ENCODE measurements around the gene NAGA. TPM values are rescaled to one million over a fixed set of nuclear protein-coding genes. Genes with fewer than 3 reads are reported as not detected.
"Not testable (repeated sequence)": the region's sequence is repeated elsewhere in the genome, so short reads cannot be mapped to it uniquely, and the experiment has no call there.

The NAGA gene
- 10 to 100 TPM in 1 of 2 donors, 1 to 10 TPM in 1; 8.2 to 11.2 TPM for total RNA-seq

GRCh38 chr22:42070517-42071422 is at the start of gene NAGA:
NAGA (minus strand) TSS chr22:42070812; CDS start chr22:42070297, 515 bp downstream.
- ATAC-seq (peak; percentile 97), DNase-seq (peak; percentile 95 to 97 (median 96))
- Histone ChIP-seq H3K27me3 (no peaks in the 10 kb centered on the region), H3K4me1 (peaks cover 37% of the 10 kb centered on the region), H3K27ac (peak within 1 kb of the TSS; percentile 68 to 89 (median 84)), H3K4me3 (peak within 1 kb of the TSS; percentile 9 to 39), H3K9me3 (no peaks in the 10 kb centered on the region), H3K36me3 (replicated peaks in 1 of 2; ENCODE audit: insufficient read depth in 1 of 2, low read depth in 2 of 2) (no peaks in the 10 kb centered on the region)
- TF ChIP-seq CTCF (IDR thresholded peaks at IDR 0.05), result no peak
- peak; percentile 58 to 83 (median 78) for TF ChIP-seq POLR2A (IDR thresholded peaks at IDR 0.05)
- 0% methylated on average over 41 to 55 of the region's 56 CpGs for WGBS, 2 donors
- intact Hi-C loops (cut with DNase I), result no loop called here

GRCh38 chr22:42116848-42117424 is 46.3 kb upstream of the NAGA start:
- no peaks in the 10 kb centered on the region for H3K36me3 ChIP-seq (replicated peaks in 1 of 2; ENCODE audit: insufficient read depth in 1 of 2, low read depth in 2 of 2)
- DNase-seq (peak in 1 of 4 donors; percentile 51), ATAC-seq (no peak)
- 85 to 94% methylated on average over 4 of the region's 4 CpGs for WGBS, 2 donors
- H3K27me3 ChIP-seq, result no peaks in the 10 kb centered on the region
- H3K4me3 ChIP-seq, result no peak overlapping the region
- H3K27ac ChIP-seq, result no peak overlapping the region
- H3K4me1 ChIP-seq, result no peaks in the 10 kb centered on the region
- no peaks in the 10 kb centered on the region for H3K9me3 ChIP-seq
- TF ChIP-seq POLR2A (IDR thresholded peaks at IDR 0.05), result no peak
- no peak for TF ChIP-seq CTCF (IDR thresholded peaks at IDR 0.05)
- intact Hi-C loops (cut with DNase I), result no loop called here

GRCh38 chr22:42115420-42115830 is 44.8 kb upstream of the NAGA start:
- H3K4me3 ChIP-seq; H3K4me1 ChIP-seq; DNase-seq; H3K27ac ChIP-seq; intact Hi-C loops (cut with DNase I); ATAC-seq; H3K36me3 ChIP-seq (replicated peaks in 1 of 2; ENCODE audit: insufficient read depth in 1 of 2, low read depth in 2 of 2); H3K9me3 ChIP-seq; H3K27me3 ChIP-seq: not testable (repeated sequence)
- 56 to 69% methylated on average over 6 of the region's 6 CpGs for WGBS, 2 donors

- DNase-seq (peak; percentile 31 to 64 (median 51)), ATAC-seq (no peak)
- TF ChIP-seq CTCF (IDR thresholded peaks at IDR 0.05) (peak in 6 of 7 experiments; percentile 19 to 51 (median 34)), POLR2A (IDR thresholded peaks at IDR 0.05) (no peak)
- Histone ChIP-seq H3K9me3 (no peaks in the 10 kb centered on the region), H3K4me3 (no peak overlapping the region), H3K36me3 (replicated peaks in 1 of 2; ENCODE audit: insufficient read depth in 1 of 2, low read depth in 2 of 2) (no peaks in the 10 kb centered on the region), H3K27me3 (no peaks in the 10 kb centered on the region), H3K27ac (no peak overlapping the region), H3K4me1 (no peaks in the 10 kb centered on the region)
- 81 to 83% methylated on average over 7 of the region's 7 CpGs for WGBS, 2 donors
- intact Hi-C loops (cut with DNase I), result no loop called here
Measured at GRCh38 chr22:42114721-42115120, 44.1 kb upstream of the NAGA start.

- TF ChIP-seq CTCF (IDR thresholded peaks at IDR 0.05), result peak in 1 of 7 experiments; percentile 25
- ATAC-seq; intact Hi-C loops (cut with DNase I): not testable (repeated sequence)
Measured at GRCh38 chr22:42112793-42113192, 42.2 kb upstream of the NAGA start.

More at GRCh38 chr22:42112793-42113192, 42.2 kb upstream of the NAGA start:
- 17 to 20% methylated on average over 3 to 4 of the region's 4 CpGs for WGBS, 2 donors
- not testable (repeated sequence) for H3K27ac ChIP-seq; H3K36me3 ChIP-seq (replicated peaks in 1 of 2; ENCODE audit: insufficient read depth in 1 of 2, low read depth in 2 of 2); H3K9me3 ChIP-seq; DNase-seq; H3K4me3 ChIP-seq; H3K27me3 ChIP-seq; H3K4me1 ChIP-seq

Measured in body of pancreas (tissue), 4 donors.